ENCODE data around the gene RHBDF1. TPM values are rescaled to one million over a fixed set of nuclear protein-coding genes. Genes with fewer than 3 reads are reported as not detected.

Gene RHBDF1
- total RNA-seq, 1 donor from 2014 or later, result 46.5 TPM

DNA sequence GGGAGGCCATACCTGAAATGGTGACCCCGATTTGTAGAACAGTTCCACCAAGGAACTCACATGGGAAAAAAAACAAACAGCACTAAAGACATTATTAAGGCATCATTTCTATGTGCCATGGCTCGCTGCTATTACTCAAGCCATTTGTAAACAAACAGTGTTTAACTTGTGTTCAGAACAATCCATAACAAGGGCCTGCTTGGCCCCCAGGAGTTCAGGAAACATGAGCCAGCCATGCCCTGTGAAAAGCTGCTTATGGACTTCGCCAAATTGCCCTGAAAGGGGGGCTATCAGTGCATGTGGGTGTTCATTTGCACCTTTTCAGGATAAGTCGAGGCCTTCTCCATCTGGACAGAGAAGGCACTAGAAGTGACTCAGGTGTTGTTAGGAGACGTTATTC, 27.0 kb downstream of the RHBDF1 start:
- Mint-ChIP-seq H3K27me3 (ENCODE audit: low read depth) (no peaks in the 10 kb centered on the region), H3K9me3 (no peaks in the 10 kb centered on the region), H3K36me3 (ENCODE audit: low read depth) (peaks cover 21% of the 10 kb centered on the region), H3K4me1 (no peaks in the 10 kb centered on the region), H3K4me3 (no peak overlapping the region), H3K27ac (ENCODE audit: unreplicated experiment) (no peak overlapping the region)
- TF ChIP-seq, protein P1, sequence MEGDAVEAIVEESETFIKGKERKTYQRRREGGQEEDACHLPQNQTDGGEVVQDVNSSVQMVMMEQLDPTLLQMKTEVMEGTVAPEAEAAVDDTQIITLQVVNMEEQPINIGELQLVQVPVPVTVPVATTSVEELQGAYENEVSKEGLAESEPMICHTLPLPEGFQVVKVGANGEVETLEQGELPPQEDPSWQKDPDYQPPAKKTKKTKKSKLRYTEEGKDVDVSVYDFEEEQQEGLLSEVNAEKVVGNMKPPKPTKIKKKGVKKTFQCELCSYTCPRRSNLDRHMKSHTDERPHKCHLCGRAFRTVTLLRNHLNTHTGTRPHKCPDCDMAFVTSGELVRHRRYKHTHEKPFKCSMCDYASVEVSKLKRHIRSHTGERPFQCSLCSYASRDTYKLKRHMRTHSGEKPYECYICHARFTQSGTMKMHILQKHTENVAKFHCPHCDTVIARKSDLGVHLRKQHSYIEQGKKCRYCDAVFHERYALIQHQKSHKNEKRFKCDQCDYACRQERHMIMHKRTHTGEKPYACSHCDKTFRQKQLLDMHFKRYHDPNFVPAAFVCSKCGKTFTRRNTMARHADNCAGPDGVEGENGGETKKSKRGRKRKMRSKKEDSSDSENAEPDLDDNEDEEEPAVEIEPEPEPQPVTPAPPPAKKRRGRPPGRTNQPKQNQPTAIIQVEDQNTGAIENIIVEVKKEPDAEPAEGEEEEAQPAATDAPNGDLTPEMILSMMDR (conservative IDR thresholded peaks at IDR 0.05), result no peak
- DNase-seq (ENCODE audit: low read depth, low spot score), result no peak

DNA sequence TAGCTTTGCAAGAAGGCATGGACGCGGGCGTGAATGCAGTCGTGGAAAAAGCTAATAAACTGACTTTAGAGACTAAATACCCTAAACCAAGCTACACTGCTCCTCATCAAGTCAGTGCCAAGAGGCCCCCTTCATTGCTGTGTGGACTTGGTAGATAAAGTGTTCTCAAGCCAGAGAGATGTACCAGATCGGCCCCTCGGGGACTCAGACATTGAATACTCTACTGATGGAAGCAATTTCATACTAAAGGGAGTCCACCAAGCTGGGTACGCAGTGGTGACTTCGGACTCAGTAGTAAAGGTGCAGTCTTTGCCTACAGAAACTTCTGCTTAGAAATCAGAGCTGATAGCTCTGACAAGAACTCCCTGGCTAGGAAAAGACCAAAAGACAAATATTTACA, 27.8 kb downstream of the RHBDF1 start:
- no peaks in the 10 kb centered on the region for H3K4me1 Mint-ChIP-seq
- H3K9me3 Mint-ChIP-seq, result no peaks in the 10 kb centered on the region
- H3K4me3 Mint-ChIP-seq, result no peak overlapping the region
- TF ChIP-seq, protein P1 (conservative IDR thresholded peaks at IDR 0.05), result no peak
- H3K27me3 Mint-ChIP-seq (ENCODE audit: low read depth), result no peaks in the 10 kb centered on the region
- no peak for DNase-seq (ENCODE audit: low read depth, low spot score)
- no peak overlapping the region for H3K27ac Mint-ChIP-seq (ENCODE audit: unreplicated experiment)
- H3K36me3 Mint-ChIP-seq (ENCODE audit: low read depth), result peaks cover 18% of the 10 kb centered on the region

DNA sequence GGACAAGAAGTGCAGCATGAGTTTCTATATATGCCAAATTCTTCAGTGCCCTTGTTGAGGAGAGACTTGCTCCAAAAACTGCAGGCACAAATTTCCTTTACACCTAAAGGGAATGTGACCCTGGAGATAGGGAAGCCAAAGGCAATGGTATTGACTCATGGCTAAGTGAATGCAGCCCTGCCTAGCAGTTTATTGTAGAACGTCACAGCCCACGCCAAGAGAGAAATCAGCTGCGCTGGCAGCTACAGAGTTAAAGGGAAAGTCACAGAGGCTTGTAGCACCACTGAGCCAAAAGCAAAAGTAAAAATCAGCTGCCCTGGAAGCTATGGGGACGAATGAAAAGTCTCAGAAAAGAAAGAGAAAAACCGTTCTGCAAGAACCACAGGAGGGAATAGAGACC, 29.1 kb downstream of the RHBDF1 start:
- Mint-ChIP-seq H3K36me3 (ENCODE audit: low read depth) (peaks cover 18% of the 10 kb centered on the region), H3K4me1 (no peaks in the 10 kb centered on the region), H3K9me3 (no peaks in the 10 kb centered on the region), H3K27ac (ENCODE audit: unreplicated experiment) (no peak overlapping the region), H3K27me3 (ENCODE audit: low read depth) (no peaks in the 10 kb centered on the region), H3K4me3 (no peak overlapping the region)
- TF ChIP-seq, protein P1 (conservative IDR thresholded peaks at IDR 0.05), result no peak
- no peak for DNase-seq (ENCODE audit: low read depth, low spot score)

DNA sequence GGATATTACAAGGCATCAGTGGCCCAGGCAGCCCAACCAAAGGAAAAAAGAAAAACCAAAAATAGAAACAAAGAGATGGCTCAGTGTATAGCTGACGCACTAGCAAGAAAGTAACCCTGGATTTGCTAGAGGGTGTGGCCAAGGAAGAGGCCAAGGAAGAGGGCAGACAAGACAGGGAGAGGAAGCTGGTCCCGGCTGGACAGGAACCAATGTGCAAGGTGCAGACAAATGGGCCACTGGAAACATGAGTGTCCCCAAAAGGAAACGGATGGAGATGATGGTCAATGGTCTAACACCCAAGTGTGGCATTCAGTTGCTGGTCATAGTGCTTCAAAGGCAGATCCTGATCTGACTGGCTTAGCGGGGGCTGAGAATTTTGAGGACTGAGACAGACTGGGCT, 29.7 kb downstream of the RHBDF1 start:
- no peaks in the 10 kb centered on the region for H3K9me3 Mint-ChIP-seq
- no peaks in the 10 kb centered on the region for H3K4me1 Mint-ChIP-seq
- H3K27ac Mint-ChIP-seq (ENCODE audit: unreplicated experiment), result no peak overlapping the region
- H3K4me3 Mint-ChIP-seq, result no peak overlapping the region
- TF ChIP-seq, protein P1 (conservative IDR thresholded peaks at IDR 0.05), result no peak
- DNase-seq (ENCODE audit: low read depth, low spot score), result no peak
- peaks cover 18% of the 10 kb centered on the region for H3K36me3 Mint-ChIP-seq (ENCODE audit: low read depth)
- no peaks in the 10 kb centered on the region for H3K27me3 Mint-ChIP-seq (ENCODE audit: low read depth)

DNA sequence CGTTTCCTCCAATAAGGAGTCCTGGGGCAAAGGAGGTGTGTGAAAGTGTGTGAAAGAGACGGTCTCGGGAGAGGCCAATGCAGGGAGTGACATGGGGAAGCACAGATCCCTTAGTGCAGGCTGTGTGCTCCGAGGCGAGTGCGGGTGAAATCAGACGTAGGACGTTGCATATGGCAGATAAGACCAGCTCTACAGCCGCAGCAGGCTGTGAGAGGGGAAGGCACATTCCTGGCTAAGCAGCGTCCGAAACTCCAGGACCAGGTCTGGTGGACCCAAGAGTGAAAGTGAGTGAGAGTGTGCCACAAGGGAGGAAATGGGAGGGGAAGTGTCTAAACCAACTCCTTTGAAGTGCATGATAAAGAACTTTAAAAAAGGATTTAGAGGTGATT, 30.4 kb downstream of the RHBDF1 start:
- peak overlapping the region; percentile 36 for H3K27ac Mint-ChIP-seq (ENCODE audit: unreplicated experiment)
- H3K4me3 Mint-ChIP-seq, result no peak overlapping the region
- DNase-seq (ENCODE audit: low read depth, low spot score), result no peak
- no peaks in the 10 kb centered on the region for H3K4me1 Mint-ChIP-seq
- no peaks in the 10 kb centered on the region for H3K27me3 Mint-ChIP-seq (ENCODE audit: low read depth)
- H3K9me3 Mint-ChIP-seq, result no peaks in the 10 kb centered on the region
- TF ChIP-seq, protein P1 (conservative IDR thresholded peaks at IDR 0.05), result no peak
- peaks cover 14% of the 10 kb centered on the region for H3K36me3 Mint-ChIP-seq (ENCODE audit: low read depth)
